ENCODE measurements around the gene C9orf78.

DNA sequence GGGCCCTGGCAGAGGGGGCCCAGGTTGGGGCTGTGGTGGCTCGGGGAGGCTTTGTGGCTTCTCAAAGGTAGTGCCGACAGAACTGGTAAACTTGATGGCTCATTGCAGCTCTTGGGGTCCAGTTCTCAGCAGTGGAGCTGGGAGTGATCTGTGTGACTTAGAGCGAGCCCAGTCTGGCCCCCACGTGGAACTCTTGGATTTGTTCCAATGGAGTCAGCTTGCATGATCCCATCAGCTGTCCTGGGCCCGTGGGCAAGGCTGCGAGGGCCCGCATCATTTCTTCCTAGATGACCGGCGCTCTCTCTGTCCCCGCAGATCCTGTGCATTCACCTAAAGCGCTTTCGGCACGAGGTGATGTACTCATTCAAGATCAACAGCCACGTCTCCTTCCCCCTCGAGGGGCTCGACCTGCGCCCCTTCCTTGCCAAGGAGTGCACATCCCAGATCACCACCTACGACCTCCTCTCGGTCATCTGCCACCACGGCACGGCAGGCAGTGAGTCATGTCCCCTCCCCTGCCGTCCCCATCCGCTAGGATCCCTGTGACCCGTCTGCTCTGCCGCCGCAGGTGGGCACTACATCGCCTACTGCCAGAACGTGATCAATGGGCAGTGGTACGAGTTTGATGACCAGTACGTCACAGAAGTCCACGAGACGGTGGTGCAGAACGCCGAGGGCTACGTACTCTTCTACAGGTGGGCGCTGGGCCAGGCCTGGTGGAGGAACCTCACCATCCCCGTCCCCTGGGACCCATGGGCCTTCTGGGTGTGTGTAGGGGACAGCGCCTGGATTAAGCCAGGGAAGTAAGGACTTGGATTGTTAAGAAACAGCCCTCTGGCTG lies 39.4 kb upstream of the C9orf78 start:
- TF ChIP-seq, protein P1, sequence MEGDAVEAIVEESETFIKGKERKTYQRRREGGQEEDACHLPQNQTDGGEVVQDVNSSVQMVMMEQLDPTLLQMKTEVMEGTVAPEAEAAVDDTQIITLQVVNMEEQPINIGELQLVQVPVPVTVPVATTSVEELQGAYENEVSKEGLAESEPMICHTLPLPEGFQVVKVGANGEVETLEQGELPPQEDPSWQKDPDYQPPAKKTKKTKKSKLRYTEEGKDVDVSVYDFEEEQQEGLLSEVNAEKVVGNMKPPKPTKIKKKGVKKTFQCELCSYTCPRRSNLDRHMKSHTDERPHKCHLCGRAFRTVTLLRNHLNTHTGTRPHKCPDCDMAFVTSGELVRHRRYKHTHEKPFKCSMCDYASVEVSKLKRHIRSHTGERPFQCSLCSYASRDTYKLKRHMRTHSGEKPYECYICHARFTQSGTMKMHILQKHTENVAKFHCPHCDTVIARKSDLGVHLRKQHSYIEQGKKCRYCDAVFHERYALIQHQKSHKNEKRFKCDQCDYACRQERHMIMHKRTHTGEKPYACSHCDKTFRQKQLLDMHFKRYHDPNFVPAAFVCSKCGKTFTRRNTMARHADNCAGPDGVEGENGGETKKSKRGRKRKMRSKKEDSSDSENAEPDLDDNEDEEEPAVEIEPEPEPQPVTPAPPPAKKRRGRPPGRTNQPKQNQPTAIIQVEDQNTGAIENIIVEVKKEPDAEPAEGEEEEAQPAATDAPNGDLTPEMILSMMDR (IDR thresholded peaks at IDR 0.05) = no peak
- TF ChIP-seq POLR2AphosphoS5 (IDR thresholded peaks at IDR 0.05) = no peak
- no peak for TF ChIP-seq POLR2A (IDR thresholded peaks at IDR 0.05)

All from breast epithelium (tissue), 3 donors.